DOHH2 (cell line): Measurements from ENCODE around the gene ADCY5.

Source experiments
- H3F3A ChIP-seq: fragments of 200-600 bp; sonication (generic), shearing (Covaris generic); 2 replicates; pipeline ENCODE4 v1.6.0; 2016; ENCODE audit warnings: antibody characterized with exemption, mild to moderate bottlenecking; ENCODE audit not compliant: control insufficient read depth, insufficient read depth
- H3K27ac ChIP-seq: fragments of 200-600 bp; sonication (generic); 2 replicates; pipeline ENCODE4 v1.5.1; 2014; ENCODE audit warnings: low read depth, mild to moderate bottlenecking, low read length, moderate library complexity
- H3K27me3 ChIP-seq: fragments of 200-600 bp; sonication (generic); 2 replicates; pipeline ENCODE4 v1.6.1; 2014; ENCODE audit warnings: mild to moderate bottlenecking, low read length, mixed read lengths; ENCODE audit not compliant: control insufficient read depth
- H3K36me3 ChIP-seq: fragments of 200-600 bp; sonication (generic); 2 replicates; pipeline ENCODE4 v1.6.1; 2014; ENCODE audit warnings: mild to moderate bottlenecking, low read length, moderate library complexity, mixed read lengths; ENCODE audit not compliant: control insufficient read depth
- H3K4me1 ChIP-seq: fragments of 200-600 bp; sonication (generic); 2 replicates; pipeline ENCODE4 v1.6.1; 2014; ENCODE audit warnings: mild to moderate bottlenecking, low read length, mixed read lengths; ENCODE audit not compliant: control insufficient read depth
- H3K4me2 ChIP-seq: fragments of 200-600 bp; sonication (generic); 2 replicates; pipeline ENCODE4 v1.6.0; 2014; ENCODE audit warnings: mild to moderate bottlenecking, low read length, moderate library complexity
- H3K4me3 ChIP-seq: fragments of 200-600 bp; sonication (generic); 2 replicates; pipeline ENCODE4 v1.5.1; 2014; ENCODE audit warnings: mild to moderate bottlenecking, low read length, mixed read lengths
- H3K79me2 ChIP-seq: fragments of 200-600 bp; sonication (generic); 2 replicates; pipeline ENCODE4 v1.6.1; 2014; ENCODE audit warnings: mild to moderate bottlenecking, low read length, mixed read lengths; ENCODE audit not compliant: control insufficient read depth
- H3K9me2 ChIP-seq: fragments of 200-600 bp; sonication (generic); replicated peaks from 2 replicates; pipeline ENCODE4 v1.6.1; 2014; ENCODE audit warnings: mild to moderate bottlenecking, low read length, mixed read lengths; ENCODE audit not compliant: control insufficient read depth
- H3K9me3 ChIP-seq: fragments of 200-600 bp; sonication (generic); 2 replicates; pipeline ENCODE4 v1.6.1; 2014; ENCODE audit warnings: antibody characterized with exemption, low read length, mixed read lengths; ENCODE audit not compliant: control insufficient read depth, insufficient read depth
- H4K20me1 ChIP-seq: fragments of 200-600 bp; sonication (generic); 2 replicates; pipeline ENCODE4 v1.6.0; 2014; ENCODE audit warnings: low read depth, mild to moderate bottlenecking, antibody characterized with exemption, low read length, moderate library complexity; ENCODE audit not compliant: control insufficient read depth, insufficient read depth
- EZH2phosphoT487 ChIP-seq: fragments of 200-600 bp; sonication (generic); IDR thresholded peaks from 2 replicates; pipeline ENCODE4 v1.6.1; 2017; ENCODE audit warnings: borderline replicate concordance, mild to moderate bottlenecking, antibody characterized with exemption, low read length, moderate library complexity, mixed read lengths
- TF ChIP-seq, protein P1 (sequence below): fragments of 200-600 bp; sonication (generic); IDR thresholded peaks from one replicate; pipeline ENCODE4 v1.5.1; 2014; ENCODE audit warnings: antibody characterized with exemption, mild to moderate bottlenecking, low read depth, low read length; ENCODE audit not compliant: poor library complexity, severe bottlenecking

The ADCY5 gene

DNA sequence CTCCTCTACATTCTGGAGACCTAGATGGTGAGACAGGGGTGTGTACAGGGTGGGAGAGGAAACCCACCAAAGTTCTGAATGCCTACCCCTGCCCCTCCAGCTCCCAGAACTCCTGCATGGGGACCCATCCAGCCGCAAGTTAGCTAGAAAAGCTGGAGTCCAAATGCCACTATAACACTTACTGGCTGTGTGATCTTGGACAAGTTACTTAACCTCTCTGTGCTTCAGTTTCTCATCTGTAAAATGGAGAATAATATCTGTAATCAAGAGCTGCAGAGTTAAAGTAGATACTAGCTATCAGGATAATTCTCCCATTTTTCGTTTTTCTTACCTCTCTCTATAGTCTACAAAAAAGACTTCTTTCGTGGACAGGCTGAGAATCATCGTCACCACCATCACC lies 63.4 kb downstream of the ADCY5 start:
- H3F3A ChIP-seq, result no peaks in the 10 kb centered on the region
- peaks cover 12% of the 10 kb centered on the region; the same call in 1 of the 2 replicates for H3K27me3 ChIP-seq
- H3K4me3 ChIP-seq, result no peak overlapping the region
- H3K9me3 ChIP-seq, result no peaks in the 10 kb centered on the region
- H4K20me1 ChIP-seq, result no peaks in the 10 kb centered on the region
- H3K9me2 ChIP-seq, result no peaks in the 10 kb centered on the region
- H3K36me3 ChIP-seq, result no peaks in the 10 kb centered on the region
- H3K4me1 ChIP-seq, result no peaks in the 10 kb centered on the region
- H3K4me2 ChIP-seq, result no peak overlapping the region
- TF ChIP-seq, protein P1, sequence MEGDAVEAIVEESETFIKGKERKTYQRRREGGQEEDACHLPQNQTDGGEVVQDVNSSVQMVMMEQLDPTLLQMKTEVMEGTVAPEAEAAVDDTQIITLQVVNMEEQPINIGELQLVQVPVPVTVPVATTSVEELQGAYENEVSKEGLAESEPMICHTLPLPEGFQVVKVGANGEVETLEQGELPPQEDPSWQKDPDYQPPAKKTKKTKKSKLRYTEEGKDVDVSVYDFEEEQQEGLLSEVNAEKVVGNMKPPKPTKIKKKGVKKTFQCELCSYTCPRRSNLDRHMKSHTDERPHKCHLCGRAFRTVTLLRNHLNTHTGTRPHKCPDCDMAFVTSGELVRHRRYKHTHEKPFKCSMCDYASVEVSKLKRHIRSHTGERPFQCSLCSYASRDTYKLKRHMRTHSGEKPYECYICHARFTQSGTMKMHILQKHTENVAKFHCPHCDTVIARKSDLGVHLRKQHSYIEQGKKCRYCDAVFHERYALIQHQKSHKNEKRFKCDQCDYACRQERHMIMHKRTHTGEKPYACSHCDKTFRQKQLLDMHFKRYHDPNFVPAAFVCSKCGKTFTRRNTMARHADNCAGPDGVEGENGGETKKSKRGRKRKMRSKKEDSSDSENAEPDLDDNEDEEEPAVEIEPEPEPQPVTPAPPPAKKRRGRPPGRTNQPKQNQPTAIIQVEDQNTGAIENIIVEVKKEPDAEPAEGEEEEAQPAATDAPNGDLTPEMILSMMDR, result no peak
- no peak overlapping the region for H3K27ac ChIP-seq
- no peaks in the 10 kb centered on the region for H3K79me2 ChIP-seq

DNA sequence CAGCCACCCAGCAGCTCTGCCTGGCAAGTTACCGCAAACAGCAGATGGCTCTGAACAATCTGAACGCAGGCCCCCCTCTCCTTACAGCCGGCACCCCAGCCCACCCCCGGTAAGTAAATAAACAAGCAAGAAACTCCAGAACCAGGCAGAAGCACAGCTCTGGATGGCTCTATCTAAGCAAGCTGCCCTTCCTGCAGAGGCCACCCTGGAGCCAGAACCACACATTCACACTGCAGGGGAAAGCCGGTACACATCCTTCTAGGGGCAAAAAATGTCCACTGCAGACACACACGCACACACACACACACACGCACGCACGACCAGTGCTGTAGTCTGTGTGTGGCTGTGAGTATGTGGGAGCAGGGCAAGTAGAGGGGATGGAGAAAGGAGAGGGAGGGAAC lies 63.9 kb downstream of the ADCY5 start:
- H3K4me1 ChIP-seq, result no peaks in the 10 kb centered on the region
- no peaks in the 10 kb centered on the region for H3K9me2 ChIP-seq
- no peaks in the 10 kb centered on the region for H4K20me1 ChIP-seq
- H3F3A ChIP-seq, result no peaks in the 10 kb centered on the region
- no peak overlapping the region for H3K4me2 ChIP-seq
- no peaks in the 10 kb centered on the region for H3K36me3 ChIP-seq
- no peak overlapping the region for H3K4me3 ChIP-seq
- no peak overlapping the region for H3K27ac ChIP-seq
- no peaks in the 10 kb centered on the region for H3K79me2 ChIP-seq
- TF ChIP-seq, protein P1, result no peak
- no peak for TF ChIP-seq EZH2phosphoT487
- H3K9me3 ChIP-seq, result no peaks in the 10 kb centered on the region
- H3K27me3 ChIP-seq, result peaks cover 12% of the 10 kb centered on the region; the same call in 1 of the 2 replicates

DNA sequence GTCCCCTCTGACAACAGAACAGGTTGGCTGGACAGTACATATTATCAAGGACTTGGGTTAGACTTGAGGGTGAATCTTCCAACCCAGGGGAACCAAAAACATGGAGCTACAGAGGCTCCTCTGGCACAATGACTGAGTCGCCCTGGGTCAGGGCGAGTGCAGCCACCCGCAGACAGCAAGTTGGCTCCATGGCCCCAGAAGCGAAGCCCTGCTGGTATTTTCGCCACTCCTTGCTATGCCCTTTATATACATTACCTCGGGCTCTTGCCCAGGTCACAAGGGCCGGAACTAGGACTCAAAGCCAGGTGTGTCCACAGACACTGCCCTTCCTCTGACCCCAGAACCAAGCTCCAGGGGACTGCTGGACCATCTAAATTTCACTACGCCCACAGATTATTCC lies 64.6 kb downstream of the ADCY5 start:
- Histone ChIP-seq H3K4me2 (no peak overlapping the region), H4K20me1 (no peaks in the 10 kb centered on the region), H3K4me3 (no peak overlapping the region), H3K27ac (no peak overlapping the region), H3F3A (no peaks in the 10 kb centered on the region), H3K36me3 (no peaks in the 10 kb centered on the region), H3K4me1 (no peaks in the 10 kb centered on the region), H3K9me2 (no peaks in the 10 kb centered on the region), H3K9me3 (no peaks in the 10 kb centered on the region), H3K27me3 (peaks cover 12% of the 10 kb centered on the region; the same call in 1 of the 2 replicates), H3K79me2 (no peaks in the 10 kb centered on the region)
- TF ChIP-seq, protein P1, result no peak
- TF ChIP-seq EZH2phosphoT487, result no peak
